K562 (cell line): ENCODE data around the gene KCNQ2. TPM values are rescaled to one million over a fixed set of nuclear protein-coding genes. Genes with fewer than 3 reads are reported as not detected.

ENCODE experiments used
- ATF3 ChIP-seq, 2 experiments: fragments of 450-650 bp in 1 of 2; sonication (generic) in 1 of 2; formaldehyde crosslinking in 1 of 2; IDR thresholded peaks in 1 of 2; conservative IDR thresholded peaks in 1 of 2; 2 replicates each; pipeline versions ENCODE4 v1.6.1 to v1.8.1; 2016 to 2023; ENCODE audit warnings: mild to moderate bottlenecking in 2 of 2, moderate library complexity in 2 of 2, inconsistent platforms in 1 of 2, missing genetic modification reagents in 1 of 2
- CEBPG ChIP-seq, 3 experiments: fragments of 200-800 bp in 1 of 3; sonication (Bioruptor generic) in 1 of 3; sonication (generic) in 1 of 3; formaldehyde crosslinking in 1 of 3; IDR thresholded peaks in 2 of 3; conservative IDR thresholded peaks in 1 of 3; 2 replicates each; pipeline versions ENCODE4 v1.6.1 to v1.8.0; 2016 to 2022; ENCODE audit warnings: missing compliant biosample characterization in 2 of 3, missing genetic modification characterization in 2 of 3, mild to moderate bottlenecking in 1 of 3, missing genetic modification reagents in 1 of 3
- MCM7 ChIP-seq, 2 experiments: fragments of 450-650 bp; IDR thresholded peaks; 2 replicates each; pipeline ENCODE4 v1.6.1; 2016 to 2018
- MEF2A ChIP-seq: IDR thresholded peaks from 2 replicates; pipeline ENCODE4 v1.6.1; 2011; ENCODE audit warnings: low read depth, mild to moderate bottlenecking, low read length, moderate library complexity; ENCODE audit not compliant: control insufficient read depth
- MITF ChIP-seq: IDR thresholded peaks from 2 replicates; pipeline ENCODE4 v1.6.1; 2014; ENCODE audit warnings: antibody characterized with exemption
- NCOA6 ChIP-seq: fragments of 450-650 bp; IDR thresholded peaks from 2 replicates; pipeline ENCODE4 v1.6.1; 2017; ENCODE audit warnings: mild to moderate bottlenecking
- PKNOX1 ChIP-seq: fragments of 450-650 bp; IDR thresholded peaks from 2 replicates; pipeline ENCODE4 v1.6.1; 2016
- POLR2B ChIP-seq: fragments of 450-650 bp; IDR thresholded peaks from 2 replicates; pipeline ENCODE4 v1.6.1; 2018; ENCODE audit warnings: low read depth; ENCODE audit not compliant: partially characterized antibody
- TCF7 ChIP-seq: sonication (generic); IDR thresholded peaks from 2 replicates; pipeline ENCODE4 v1.6.1; 2016; ENCODE audit warnings: antibody characterized with exemption, borderline replicate concordance
- ZBTB40 ChIP-seq, 2 experiments: fragments of 450-650 bp in 1 of 2; sonication (generic) in 1 of 2; formaldehyde crosslinking in 1 of 2; IDR thresholded peaks; 2 replicates each; pipeline versions ENCODE4 v1.7.1 to v1.9.0; 2016 to 2022; ENCODE audit warnings: inconsistent platforms in 1 of 2, mild to moderate bottlenecking in 1 of 2, missing genetic modification reagents in 1 of 2
- ZNF12 ChIP-seq: sonication (generic); formaldehyde crosslinking; IDR thresholded peaks from 2 replicates; pipeline ENCODE4 v1.4.0; 2020; ENCODE audit warnings: mild to moderate bottlenecking, missing genetic modification reagents
- polyA plus RNA-seq, 8 experiments: library from polyadenylated mRNA; depleted of rRNA in 4 of 8; stranded (reverse) in 5 of 8; unstranded in 3 of 8; fragments of >200 nt; fragmentation: Nextera tagmentation in 2 of 8; fragmentation: Illumina TruSeq in 1 of 8; extraction: Ambion mirVana in 2 of 8; extraction: Trizol in 1 of 8; gene quantifications; 2 replicates each; pipeline versions ENCODE4 v1.2.1 to v1.2.3, GENCODE V29; 2011 to 2014; ENCODE audit warnings: inconsistent platforms in 1 of 8, missing spikeins in 1 of 8
- total RNA-seq, 7 experiments: library from RNA; depleted of rRNA in 6 of 7; stranded (reverse); fragments of >200 nt in 6 of 7; fragmentation: Illumina TruSeq in 2 of 7; extraction: Trizol in 2 of 7; gene quantifications; 2 replicates each; pipeline versions ENCODE4 v1.2.1 to v1.2.3, GENCODE V29; 2011 to 2021; ENCODE audit warnings: low replicate concordance in 1 of 7
- TF ChIP-seq, protein P1 (sequence below): fragments of 250-450 bp; sonication (Bioruptor Pico); IDR thresholded peaks from 2 replicates; pipeline ENCODE4 v1.5.1; 2021; ENCODE audit warnings: mild to moderate bottlenecking

The KCNQ2 gene
- total and polyA plus RNA-seq, 9 of the 15 experiments (the other 6 are each of a cell fraction or from before 2014, with no cell fraction given), result 0.13 to 0.16 TPM; not detected in 7

DNA sequence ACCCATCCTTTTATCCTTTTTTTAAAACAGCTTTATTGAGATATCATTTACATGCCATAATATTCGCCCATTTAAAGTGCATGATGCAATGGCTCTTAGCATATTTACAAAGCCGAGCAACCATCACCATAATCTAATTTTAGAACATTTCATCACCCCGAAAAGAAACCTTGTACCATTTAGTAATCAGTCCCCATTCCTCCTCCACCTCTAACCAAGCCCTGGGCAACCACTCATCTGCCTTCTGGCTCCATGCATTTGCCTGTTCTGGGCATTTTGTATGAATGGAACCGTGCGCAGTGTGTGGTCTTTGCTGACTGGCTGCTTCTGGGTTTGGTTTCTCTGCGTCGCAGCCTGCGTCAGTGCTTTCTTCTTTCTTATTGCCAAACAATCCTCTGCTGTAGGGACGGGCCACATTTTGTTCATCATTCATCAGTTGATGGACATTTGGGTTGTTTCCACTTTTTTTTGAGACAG, 36.7 kb upstream of the KCNQ2 start (continued):
- peak; percentile 40; the same call in 1 of the 2 replicates for TF ChIP-seq ZBTB40 (IDR thresholded peaks at IDR 0.05)
- no peak for TF ChIP-seq ZBTB40 (CRISPR knock-in tag; IDR thresholded peaks at IDR 0.05)
- TF ChIP-seq MEF2A, result peak; percentile 3; the same call in 1 of the 2 replicates
- TF ChIP-seq CEBPG (CRISPR knock-in tag; IDR thresholded peaks at IDR 0.05), result peak; percentile 83
- TF ChIP-seq CEBPG (tag; conservative IDR thresholded peaks at IDR 0.05 in 1 of 2, IDR thresholded peaks at IDR 0.05 in 1 of 2), result peak; percentile 88 to 95
- TF ChIP-seq NCOA6, result no peak
- TF ChIP-seq POLR2B, result no peak
- no peak for TF ChIP-seq PKNOX1
- TF ChIP-seq, protein P1, sequence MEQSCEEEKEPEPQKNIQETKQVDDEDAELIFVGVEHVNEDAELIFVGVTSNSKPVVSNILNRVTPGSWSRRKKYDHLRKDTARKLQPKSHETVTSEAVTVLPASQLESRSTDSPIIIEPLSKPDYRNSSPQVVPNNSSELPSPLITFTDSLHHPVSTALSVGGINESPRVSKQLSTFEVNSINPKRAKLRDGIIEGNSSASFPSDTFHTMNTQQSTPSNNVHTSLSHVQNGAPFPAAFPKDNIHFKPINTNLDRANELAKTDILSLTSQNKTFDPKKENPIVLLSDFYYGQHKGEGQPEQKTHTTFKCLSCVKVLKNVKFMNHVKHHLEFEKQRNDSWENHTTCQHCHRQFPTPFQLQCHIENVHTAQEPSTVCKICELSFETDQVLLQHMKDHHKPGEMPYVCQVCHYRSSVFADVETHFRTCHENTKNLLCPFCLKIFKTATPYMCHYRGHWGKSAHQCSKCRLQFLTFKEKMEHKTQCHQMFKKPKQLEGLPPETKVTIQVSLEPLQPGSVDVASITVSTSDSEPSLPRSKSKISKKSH (CRISPR knock-in tag), result no peak
- no peak for TF ChIP-seq ZNF12 (CRISPR knock-in tag)
- TF ChIP-seq MITF, result no peak
- no peak for TF ChIP-seq MCM7 (IDR thresholded peaks at IDR 0.05)
- peak; percentile 84 for TF ChIP-seq ATF3 (IDR thresholded peaks at IDR 0.05)
- no peak for TF ChIP-seq ATF3 (CRISPR knock-in tag; conservative IDR thresholded peaks at IDR 0.05)
- TF ChIP-seq TCF7, result no peak
